K562 (cell line): ENCODE data around the gene MAL. TPM values are rescaled to one million over a fixed set of nuclear protein-coding genes. Genes with fewer than 3 reads are reported as not detected.

ENCODE experiments used
- ATAC-seq: fragments of 200-7000 bp; cut with Tn5 transposase; 3 replicates; pipeline ENCODE4 v1.9.1; 2020; ENCODE audit warnings: moderate library complexity
- BruUV-seq: library from RNA; stranded (reverse); fragments of 400-500 nt; replicated peaks from 2 replicates; lab custom pipeline; 2021; lab: Mats Ljungman, UMichigan
- CTCF ChIA-PET: fragments of 300-600 bp; formaldehyde crosslinking; extraction: SDS; loops from one replicate; lab custom pipeline; 2021; ENCODE audit warnings: low intra/inter-chr PET ratio; lab: Yijun Ruan, JAX
- POLR2A ChIA-PET: fragments of 300-600, 350-650 bp; sonication (Branson Sonifier 250); formaldehyde crosslinking; extraction: SDS; loops from one replicate; lab custom pipeline; 2021; ENCODE audit warnings: antibody characterized with exemption, inconsistent platforms; lab: Yijun Ruan, JAX
- DNase-seq, 4 experiments: peaks; one replicate each; pipeline versions ENCODE4 v3.0.0 to v3.0.0-alpha.2; 2011 to 2018; ENCODE audit warnings: low spot score in 3 of 4, mixed read lengths in 3 of 4; ENCODE audit errors: extremely low read depth in 1 of 4
- FAIRE-seq: peaks from 2 replicates; lab custom pipeline; 2011; peaks lifted over from hg19 to GRCh38; lab: Jason Lieb, UNC
- H2AFZ ChIP-seq: 2 replicates; pipeline ENCODE4 v1.6.0; 2011; ENCODE audit warnings: low read depth, low read length, control low read depth, inconsistent platforms
- H3K27ac ChIP-seq: fragments of 200-600 bp; 3 replicates; pipeline ENCODE4 v1.8.0; 2011; ENCODE audit warnings: low read depth, mild to moderate bottlenecking, control low read depth, inconsistent platforms, low read length, moderate library complexity, mixed read lengths; ENCODE audit errors: extremely low read depth
- H3K27me3 ChIP-seq, 2 experiments: fragments of 300-600 bp in 1 of 2; 2 replicates in 1 of 2; 3 replicates in 1 of 2; pipeline versions ENCODE4 v1.6.0 to v1.8.0; 2011; ENCODE audit warnings: inconsistent platforms in 2 of 2, low read length in 2 of 2, mild to moderate bottlenecking in 1 of 2, mixed read lengths in 1 of 2, moderate library complexity in 1 of 2; ENCODE audit not compliant: control insufficient read depth in 2 of 2, insufficient read depth in 2 of 2
- H3K36me3 ChIP-seq: fragments of 300-600 bp; 3 replicates; pipeline ENCODE4 v1.8.0; 2011; ENCODE audit warnings: mild to moderate bottlenecking, low read length, inconsistent platforms; ENCODE audit not compliant: control insufficient read depth, insufficient read depth
- H3K4me1 ChIP-seq, 2 experiments: fragments of 200-600 bp in 1 of 2; replicated peaks in 1 of 2; 2 replicates in 1 of 2; 3 replicates in 1 of 2; pipeline versions ENCODE4 v1.5.1 to v1.8.0; 2011; ENCODE audit warnings: inconsistent platforms in 2 of 2, low read length in 2 of 2, mild to moderate bottlenecking in 1 of 2, mixed read lengths in 1 of 2, moderate library complexity in 1 of 2; ENCODE audit not compliant: control insufficient read depth in 2 of 2, insufficient read depth in 2 of 2
- H3K4me2 ChIP-seq: 2 replicates; pipeline ENCODE4 v1.6.1; 2011; ENCODE audit warnings: low read length, control low read depth, inconsistent platforms, mixed read lengths; ENCODE audit not compliant: insufficient read depth
- H3K4me3 ChIP-seq: fragments of 200-600 bp; sonication (generic), shearing (Covaris generic); 2 replicates; pipeline ENCODE4 v1.5.1; 2016; ENCODE audit warnings: control low read depth, inconsistent platforms
- H3K79me2 ChIP-seq: fragments of 200-600 bp; 3 replicates; pipeline ENCODE4 v1.8.0; 2011; ENCODE audit warnings: low read length, inconsistent platforms; ENCODE audit not compliant: control insufficient read depth, insufficient read depth
- H3K9ac ChIP-seq, 2 experiments: 2 replicates each; pipeline versions ENCODE4 v1.6.0 to v1.6.1; 2011; ENCODE audit warnings: low read depth in 2 of 2, low read length in 2 of 2, control low read depth in 1 of 2, inconsistent platforms in 1 of 2, mild to moderate bottlenecking in 1 of 2, mixed read lengths in 1 of 2; ENCODE audit not compliant: insufficient read depth in 1 of 2
- H3K9me1 ChIP-seq: one replicate; pipeline ENCODE4 v1.6.0; 2011; ENCODE audit warnings: inconsistent platforms, mild to moderate bottlenecking, low read length, moderate library complexity; ENCODE audit not compliant: control insufficient read depth, insufficient read depth
- H3K9me3 ChIP-seq: replicated peaks from 2 replicates; pipeline ENCODE4 v1.5.1; 2011; ENCODE audit warnings: low read depth, low read length, inconsistent platforms; ENCODE audit not compliant: control insufficient read depth, insufficient read depth
- H4K20me1 ChIP-seq: replicated peaks from 2 replicates; pipeline ENCODE4 v1.6.1; 2011; ENCODE audit warnings: low read length, inconsistent platforms, mixed read lengths; ENCODE audit not compliant: control insufficient read depth, insufficient read depth
- DACH1 ChIP-seq: fragments of 450-650 bp; IDR thresholded peaks from 2 replicates; pipeline ENCODE4 v1.6.1; 2018; ENCODE audit not compliant: partially characterized antibody
- KLF1 ChIP-seq: fragments of 450-650 bp; IDR thresholded peaks from 2 replicates; pipeline ENCODE4 v1.6.1; 2016; ENCODE audit warnings: missing genetic modification characterization, missing compliant biosample characterization
- SRF ChIP-seq, 2 experiments: fragments of 250-450, 450-650 bp in 1 of 2; sonication (Bioruptor Pico) in 1 of 2; sonication (generic) in 1 of 2; formaldehyde crosslinking; IDR thresholded peaks; 2 replicates each; pipeline versions ENCODE4 v1.5.0 to v1.5.1; 2020 to 2022; ENCODE audit warnings: mild to moderate bottlenecking in 1 of 2, missing genetic modification reagents in 1 of 2
- ZNF644 ChIP-seq: fragments of 200-800 bp; sonication (Bioruptor generic); IDR thresholded peaks from 2 replicates; pipeline ENCODE4 v1.6.1; 2016; ENCODE audit warnings: low read depth, missing genetic modification characterization, missing compliant biosample characterization
- WGBS: fragments of 100-300 bp; shearing (Covaris generic); methylation state at CpG from one replicate; pipeline ENCODE4 v1.1.6; 2016; ENCODE audit warnings: low coverage, mixed read lengths; ENCODE audit not compliant: insufficient coverage; ENCODE audit errors: missing lambda C conversion rate; 5-methylcytosine and 5-hydroxymethylcytosine counted together
- in situ Hi-C: fragments of 300-500 bp; cut with MboI; formaldehyde crosslinking; loops from 4 replicates; pipeline ENCODE4 v1.15.0; 2018; ENCODE audit warnings: inconsistent platforms, mixed read lengths
- intact Hi-C: fragments of 100-400 bp; cut with micrococcal nuclease; formaldehyde crosslinking; loops from 2 replicates; pipeline ENCODE4 v1.14.2; 2022
- polyA plus RNA-seq, 8 experiments: library from polyadenylated mRNA; depleted of rRNA in 4 of 8; stranded (reverse) in 5 of 8; unstranded in 3 of 8; fragments of >200 nt; fragmentation: Nextera tagmentation in 2 of 8; fragmentation: Illumina TruSeq in 1 of 8; extraction: Ambion mirVana in 2 of 8; extraction: Trizol in 1 of 8; gene quantifications; 2 replicates each; pipeline versions ENCODE4 v1.2.1 to v1.2.3, GENCODE V29; 2011 to 2014; ENCODE audit warnings: inconsistent platforms in 1 of 8, missing spikeins in 1 of 8
- total RNA-seq, 7 experiments: library from RNA; depleted of rRNA in 6 of 7; stranded (reverse); fragments of >200 nt in 6 of 7; fragmentation: Illumina TruSeq in 2 of 7; extraction: Trizol in 2 of 7; gene quantifications; 2 replicates each; pipeline versions ENCODE4 v1.2.1 to v1.2.3, GENCODE V29; 2011 to 2021; ENCODE audit warnings: low replicate concordance in 1 of 7
- TF ChIP-seq, protein P1 (sequence below), 2 experiments: fragments of 450-650 bp in 1 of 2; IDR thresholded peaks; 2 replicates each; pipeline ENCODE4 v1.6.1; 2011 to 2017; ENCODE audit warnings: low read depth in 2 of 2, antibody characterized with exemption in 1 of 2, borderline replicate concordance in 1 of 2, low read length in 1 of 2, mild to moderate bottlenecking in 1 of 2, mixed read lengths in 1 of 2; ENCODE audit not compliant: control insufficient read depth in 1 of 2

Gene MAL
- total and polyA plus RNA-seq, 9 of the 15 experiments (the other 6 are each of a cell fraction or from before 2014, with no cell fraction given): not detected

DNA sequence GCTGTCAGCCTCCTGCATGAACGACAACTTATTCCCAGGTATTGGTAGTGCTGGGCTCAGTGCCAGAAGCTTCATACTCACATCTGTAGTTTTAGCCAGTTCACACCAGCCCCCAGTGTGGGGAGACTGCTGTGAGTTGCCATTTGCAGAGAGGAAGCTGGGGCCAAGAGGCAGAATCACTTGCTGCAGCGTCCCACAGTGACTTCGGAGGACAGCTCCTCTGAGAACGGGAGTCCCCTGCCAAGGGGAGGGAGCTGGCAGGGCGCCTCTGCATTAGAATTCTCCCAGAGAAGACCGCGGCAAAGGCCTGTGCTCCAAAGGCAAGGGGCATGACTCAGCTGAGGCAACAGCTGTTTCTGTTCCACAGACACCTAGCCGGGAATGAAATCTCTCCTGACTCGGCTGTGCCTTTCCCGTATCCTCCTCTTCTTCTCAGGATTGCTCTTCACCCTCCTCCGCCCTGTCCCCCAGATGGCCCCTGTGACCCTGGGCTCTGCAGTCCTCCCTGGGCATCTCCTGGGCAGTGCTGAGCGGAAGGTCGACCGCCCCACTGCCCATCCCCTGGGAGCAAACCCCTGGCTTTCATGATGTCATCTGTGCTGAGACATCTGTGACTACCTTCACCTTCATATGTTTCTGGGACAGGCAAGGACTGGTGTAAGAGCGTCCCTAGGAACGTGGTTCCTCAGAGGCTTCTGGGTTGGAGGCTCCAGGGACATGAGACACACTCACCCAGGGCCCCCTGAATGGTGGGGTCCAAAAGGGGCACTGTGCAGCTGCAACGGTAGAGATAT is 18.0 kb downstream of the MAL start:
- H3K9ac ChIP-seq: no peak overlapping the region
- 0% methylated on average over 17 of the region's 17 CpGs for WGBS
- ATAC-seq: no peak

DNA sequence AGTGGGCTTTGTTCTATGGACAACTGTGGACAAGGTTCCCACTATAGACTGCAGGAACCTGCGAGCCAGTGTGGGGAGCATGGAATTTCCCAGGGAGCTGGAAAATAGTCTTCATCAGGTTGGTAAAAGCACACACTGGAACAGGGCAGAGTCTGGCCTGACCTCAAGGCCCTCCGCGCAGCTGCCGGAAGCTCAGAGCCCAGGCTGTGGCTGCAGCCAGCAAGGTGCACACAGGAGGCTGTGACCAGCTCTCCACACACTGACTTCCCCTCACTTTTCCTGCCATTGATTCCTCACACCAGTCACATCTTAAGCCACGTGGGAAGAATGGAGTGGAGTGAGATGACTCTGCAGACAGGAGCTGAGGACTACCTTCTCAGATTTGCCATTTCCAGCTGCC is 19.1 kb downstream of the MAL start:
- Histone ChIP-seq H3K9me3 (no peaks in the 10 kb centered on the region), H3K27me3 (peaks cover 6 to 53% of the 10 kb centered on the region in 2 experiments; a peak in 3 of 5 replicates)
- intact Hi-C loops: loop anchor here (5.0 kb wide), 1 partner anchor 172 kb away; the partner anchor contains the start of gene TEKT4

More for the DNA sequence above, 18.0 kb downstream of the MAL start:
- Histone ChIP-seq H4K20me1 (no peaks in the 10 kb centered on the region), H3K4me1 (no peaks in the 10 kb centered on the region), H3K4me2 (no peak overlapping the region), H3K9me1 (no peaks in the 10 kb centered on the region), H2AFZ (no peak overlapping the region), H3K79me2 (no peaks in the 10 kb centered on the region), H3K27ac (no peak overlapping the region), H3K9me3 (no peaks in the 10 kb centered on the region), H3K27me3 (peaks cover 6 to 50% of the 10 kb centered on the region in 2 experiments; a peak in 3 of 5 replicates), H3K36me3 (no peaks in the 10 kb centered on the region), H3K4me3 (no peak overlapping the region)
- CTCF ChIA-PET: no interaction called here
- no peak for FAIRE-seq
- POLR2A ChIA-PET: interaction anchor here (0.7 kb wide), 1 partner anchor 122 kb away, joined by 3 read pairs; no protein-coding TSS in a partner anchor
- no peak for DNase-seq
- TF ChIP-seq DACH1 (peak; percentile 20), ZNF644 (tag) (no peak)
- in situ Hi-C loops (no loop called here), intact Hi-C loops (loop anchor here (5.0 kb wide), 1 partner anchor 171 kb away; the partner anchor contains the start of gene TEKT4)
- BruUV-seq: no TSS peak

More for the DNA sequence above, 19.1 kb downstream of the MAL start:
- FAIRE-seq (no peak), ATAC-seq (no peak), DNase-seq (no peak)
- H4K20me1 ChIP-seq: no peaks in the 10 kb centered on the region
- H3K4me2 ChIP-seq: no peak overlapping the region
- TF ChIP-seq KLF1 (no peak), SRF (CRISPR knock-in tag; IDR thresholded peaks at IDR 0.05) (no peak)
- TF ChIP-seq, protein P1, sequence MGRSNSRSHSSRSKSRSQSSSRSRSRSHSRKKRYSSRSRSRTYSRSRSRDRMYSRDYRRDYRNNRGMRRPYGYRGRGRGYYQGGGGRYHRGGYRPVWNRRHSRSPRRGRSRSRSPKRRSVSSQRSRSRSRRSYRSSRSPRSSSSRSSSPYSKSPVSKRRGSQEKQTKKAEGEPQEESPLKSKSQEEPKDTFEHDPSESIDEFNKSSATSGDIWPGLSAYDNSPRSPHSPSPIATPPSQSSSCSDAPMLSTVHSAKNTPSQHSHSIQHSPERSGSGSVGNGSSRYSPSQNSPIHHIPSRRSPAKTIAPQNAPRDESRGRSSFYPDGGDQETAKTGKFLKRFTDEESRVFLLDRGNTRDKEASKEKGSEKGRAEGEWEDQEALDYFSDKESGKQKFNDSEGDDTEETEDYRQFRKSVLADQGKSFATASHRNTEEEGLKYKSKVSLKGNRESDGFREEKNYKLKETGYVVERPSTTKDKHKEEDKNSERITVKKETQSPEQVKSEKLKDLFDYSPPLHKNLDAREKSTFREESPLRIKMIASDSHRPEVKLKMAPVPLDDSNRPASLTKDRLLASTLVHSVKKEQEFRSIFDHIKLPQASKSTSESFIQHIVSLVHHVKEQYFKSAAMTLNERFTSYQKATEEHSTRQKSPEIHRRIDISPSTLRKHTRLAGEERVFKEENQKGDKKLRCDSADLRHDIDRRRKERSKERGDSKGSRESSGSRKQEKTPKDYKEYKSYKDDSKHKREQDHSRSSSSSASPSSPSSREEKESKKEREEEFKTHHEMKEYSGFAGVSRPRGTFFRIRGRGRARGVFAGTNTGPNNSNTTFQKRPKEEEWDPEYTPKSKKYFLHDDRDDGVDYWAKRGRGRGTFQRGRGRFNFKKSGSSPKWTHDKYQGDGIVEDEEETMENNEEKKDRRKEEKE (IDR thresholded peaks at IDR 0.05; ENCODE audit: borderline replicate concordance in 1 of 2, control insufficient read depth in 1 of 2, low read depth in 2 of 2, low read length in 1 of 2): no peak
- no peak overlapping the region for H3K9ac ChIP-seq
- in situ Hi-C loops: no loop called here
- ChIA-PET POLR2A (interaction anchor here (0.6 kb wide), 1 partner anchor 143 kb away, joined by 3 read pairs; no protein-coding TSS in a partner anchor), CTCF (no interaction called here)
- H3K4me3 ChIP-seq: no peak overlapping the region
- H3K4me1 ChIP-seq: no peaks in the 10 kb centered on the region
- H2AFZ ChIP-seq: no peak overlapping the region
- H3K27ac ChIP-seq: no peak overlapping the region
- 6% methylated on average over 4 of the region's 5 CpGs for whole genome bisulfite sequencing
- no peaks in the 10 kb centered on the region for H3K9me1 ChIP-seq
- H3K36me3 ChIP-seq: no peaks in the 10 kb centered on the region
- no peaks in the 10 kb centered on the region for H3K79me2 ChIP-seq
- BruUV-seq: no TSS peak
